ENCODE measurements around the gene TAF7. TPM values are rescaled to one million over a fixed set of nuclear protein-coding genes. Genes with fewer than 3 reads are reported as not detected.

TAF7 gene
- polyA plus RNA-seq, 4 donors, result 146 to 183 (median 171) TPM

Other genes starting within 250 kb of the TAF7 start
- gene PCDHB2, start 226.2 kb downstream of the TAF7 start, polyA plus RNA-seq (ENCODE audit: insufficient read length in 4 of 4), result 1 to 10 TPM; 3.9 to 7.7 (median 4.9) TPM
- gene PCDHB3, start 220.3 kb downstream of the TAF7 start, polyA plus RNA-seq (ENCODE audit: insufficient read length in 4 of 4), result 1 to 10 TPM; 2.5 to 4.7 (median 3.4) TPM
- 1 to 10 TPM; 1.5 to 2.8 (median 2.1) TPM for gene PCDHB4, start 199.0 kb downstream of the TAF7 start, polyA plus RNA-seq (ENCODE audit: insufficient read length in 4 of 4)
- gene PCDHB5, start 185.6 kb downstream of the TAF7 start, polyA plus RNA-seq (ENCODE audit: insufficient read length in 4 of 4), result 1 to 10 TPM; 7.0 to 9.9 (median 8.2) TPM
- 1 to 10 TPM; 3.0 to 4.0 (median 3.4) TPM for gene PCDHB6, start 170.7 kb downstream of the TAF7 start, polyA plus RNA-seq (ENCODE audit: insufficient read length in 4 of 4)
- 1 to 10 TPM; 4.9 to 6.2 (median 5.9) TPM for gene PCDHB7, start 148.1 kb downstream of the TAF7 start, polyA plus RNA-seq (ENCODE audit: insufficient read length in 4 of 4)
- gene PCDHB8, start 143.0 kb downstream of the TAF7 start, polyA plus RNA-seq (ENCODE audit: insufficient read length in 4 of 4), result 1 to 10 TPM; 1.3 to 3.9 (median 2.6) TPM
- 1 to 10 TPM; 3.5 to 7.7 (median 5.2) TPM for gene PCDHB16, start 138.4 kb downstream of the TAF7 start, polyA plus RNA-seq (ENCODE audit: insufficient read length in 4 of 4)
- gene PCDHB9, start 133.6 kb downstream of the TAF7 start, polyA plus RNA-seq (ENCODE audit: insufficient read length in 4 of 4), result 1 to 10 TPM; 3.2 to 6.3 (median 3.8) TPM
- gene PCDHB10, start 128.4 kb downstream of the TAF7 start, polyA plus RNA-seq (ENCODE audit: insufficient read length in 4 of 4), result 1 to 10 TPM; 6.5 to 9.4 (median 7.7) TPM
- 1 to 10 TPM; 4.8 to 6.3 (median 5.1) TPM for gene PCDHB11, start 121.2 kb downstream of the TAF7 start, polyA plus RNA-seq (ENCODE audit: insufficient read length in 4 of 4)
- gene PCDHB12, start 112.1 kb downstream of the TAF7 start, polyA plus RNA-seq (ENCODE audit: insufficient read length in 4 of 4), result 1 to 10 TPM; 4.6 to 6.5 (median 5.5) TPM
- 1 to 10 TPM; 5.6 to 6.8 (median 6.3) TPM for gene PCDHB13, start 106.9 kb downstream of the TAF7 start, polyA plus RNA-seq (ENCODE audit: insufficient read length in 4 of 4)
- gene PCDHB14, start 97.4 kb downstream of the TAF7 start, polyA plus RNA-seq (ENCODE audit: insufficient read length in 4 of 4), result 10 to 100 TPM in 1 of 4 donors, 1 to 10 TPM in 3; 8.1 to 11.2 (median 8.8) TPM
- 10 to 100 TPM; 14.7 to 17.0 (median 16.0) TPM for gene PCDHB15, start 75.4 kb downstream of the TAF7 start, polyA plus RNA-seq (ENCODE audit: insufficient read length in 4 of 4)
- gene SLC25A2, start 16.7 kb downstream of the TAF7 start, polyA plus RNA-seq (ENCODE audit: insufficient read length in 4 of 4), result under 1 TPM in 1 of 4 donors, not detected in 3; 0.04 TPM
- gene PCDHGA1, start 9.7 kb upstream of the TAF7 start, polyA plus RNA-seq (ENCODE audit: insufficient read length in 4 of 4), result 1 to 10 TPM in 2 of 4 donors, under 1 TPM in 2; 0.74 to 1.3 (median 0.96) TPM
- gene PCDHGA2, start 18.0 kb upstream of the TAF7 start, polyA plus RNA-seq (ENCODE audit: insufficient read length in 4 of 4), result 1 to 10 TPM; 5.8 to 7.7 (median 6.1) TPM
- 1 to 10 TPM; 2.2 to 4.2 (median 3.1) TPM for gene PCDHGA3, start 23.0 kb upstream of the TAF7 start, polyA plus RNA-seq (ENCODE audit: insufficient read length in 4 of 4)
- gene PCDHGB1, start 29.3 kb upstream of the TAF7 start, polyA plus RNA-seq (ENCODE audit: insufficient read length in 4 of 4), result 1 to 10 TPM; 1.3 to 2.4 (median 2.0) TPM
- gene PCDHGA4, start 34.2 kb upstream of the TAF7 start, polyA plus RNA-seq (ENCODE audit: insufficient read length in 4 of 4), result 1 to 10 TPM; 2.3 to 3.1 (median 2.5) TPM
- 1 to 10 TPM; 3.4 to 4.7 (median 3.9) TPM for gene PCDHGB2, start 39.2 kb upstream of the TAF7 start, polyA plus RNA-seq (ENCODE audit: insufficient read length in 4 of 4)
- gene PCDHGA5, start 43.4 kb upstream of the TAF7 start, polyA plus RNA-seq (ENCODE audit: insufficient read length in 4 of 4), result 1 to 10 TPM; 2.2 to 3.0 (median 2.5) TPM
- 1 to 10 TPM; 1.7 to 2.3 (median 2.0) TPM for gene PCDHGB3, start 49.5 kb upstream of the TAF7 start, polyA plus RNA-seq (ENCODE audit: insufficient read length in 4 of 4)
- gene PCDHGA6, start 53.1 kb upstream of the TAF7 start, polyA plus RNA-seq (ENCODE audit: insufficient read length in 4 of 4), result 1 to 10 TPM; 5.4 to 9.1 (median 6.5) TPM
- gene PCDHGA7, start 62.0 kb upstream of the TAF7 start, polyA plus RNA-seq (ENCODE audit: insufficient read length in 4 of 4), result 1 to 10 TPM; 2.1 to 2.8 (median 2.2) TPM
- gene PCDHGB4, start 66.9 kb upstream of the TAF7 start, polyA plus RNA-seq (ENCODE audit: insufficient read length in 4 of 4), result 1 to 10 TPM; 4.3 to 6.6 (median 6.0) TPM
- gene PCDHGA8, start 71.8 kb upstream of the TAF7 start, polyA plus RNA-seq (ENCODE audit: insufficient read length in 4 of 4), result under 1 TPM; 0.30 to 0.52 (median 0.32) TPM
- 10 to 100 TPM in 1 of 4 donors, 1 to 10 TPM in 3; 9.4 to 11.0 (median 9.7) TPM for gene PCDHGB5, start 77.2 kb upstream of the TAF7 start, polyA plus RNA-seq (ENCODE audit: insufficient read length in 4 of 4)
- gene PCDHGA9, start 82.0 kb upstream of the TAF7 start, polyA plus RNA-seq (ENCODE audit: insufficient read length in 4 of 4), result 1 to 10 TPM; 5.5 to 6.5 (median 6.0) TPM
- 1 to 10 TPM; 7.0 to 8.3 (median 8.2) TPM for gene PCDHGB6, start 87.2 kb upstream of the TAF7 start, polyA plus RNA-seq (ENCODE audit: insufficient read length in 4 of 4)
- 1 to 10 TPM; 3.7 to 3.9 (median 3.9) TPM for gene PCDHGA10, start 92.2 kb upstream of the TAF7 start, polyA plus RNA-seq (ENCODE audit: insufficient read length in 4 of 4)
- gene PCDHGB7, start 96.9 kb upstream of the TAF7 start, polyA plus RNA-seq (ENCODE audit: insufficient read length in 4 of 4), result 10 to 100 TPM; 15.4 to 16.6 (median 15.9) TPM
- gene PCDHGA11, start 100.3 kb upstream of the TAF7 start, polyA plus RNA-seq (ENCODE audit: insufficient read length in 4 of 4), result 1 to 10 TPM; 4.4 to 5.5 (median 4.9) TPM
- 1 to 10 TPM in 3 of 4 donors, under 1 TPM in 1; 0.97 to 2.1 (median 1.7) TPM for gene PCDHGA12, start 109.7 kb upstream of the TAF7 start, polyA plus RNA-seq (ENCODE audit: insufficient read length in 4 of 4)
- 100 to 1,000 TPM; 105 to 128 (median 117) TPM for gene PCDHGC3, start 155.2 kb upstream of the TAF7 start, polyA plus RNA-seq (ENCODE audit: insufficient read length in 4 of 4)
- gene PCDHGC4, start 164.2 kb upstream of the TAF7 start, polyA plus RNA-seq (ENCODE audit: insufficient read length in 4 of 4), result 1 to 10 TPM; 2.8 to 3.4 (median 3.2) TPM
- gene PCDHGC5, start 168.3 kb upstream of the TAF7 start, polyA plus RNA-seq (ENCODE audit: insufficient read length in 4 of 4), result under 1 TPM; 0.11 to 0.61 (median 0.34) TPM

All from right renal pelvis (tissue), 4 donors.